Testis (tissue), 5 donors: Measurements from ENCODE around the gene RRAGA. TPM values are rescaled to one million over a fixed set of nuclear protein-coding genes. Genes with fewer than 3 reads are reported as not detected.

ENCODE experiments used
- DNase-seq: peaks from one replicate; pipeline ENCODE4 v3.0.0-alpha.2; 2019
- H3K27ac ChIP-seq, 2 donors: fragments of 200-600 bp; sonication (generic); one replicate each; pipeline ENCODE4 v1.5.1; 2019
- H3K27me3 ChIP-seq: fragments of 200-600 bp; sonication (generic); one replicate; pipeline ENCODE4 v1.5.1; 2019
- H3K36me3 ChIP-seq: fragments of 200-600 bp; sonication (generic); one replicate; pipeline ENCODE4 v1.5.1; 2017; ENCODE audit warnings: low read depth; ENCODE audit errors: missing control alignments
- H3K4me1 ChIP-seq: fragments of 200-600 bp; sonication (generic); one replicate; pipeline ENCODE4 v1.5.1; 2019
- H3K4me3 ChIP-seq, 2 donors: fragments of 200-600 bp; sonication (generic); one replicate each; pipeline ENCODE4 v1.5.1; 2017 to 2019
- H3K9me3 ChIP-seq: fragments of 200-600 bp; sonication (generic); one replicate; pipeline ENCODE4 v1.5.1; 2017
- POLR2A ChIP-seq: fragments of 450-650 bp; IDR thresholded peaks from one replicate; pipeline ENCODE4 v1.6.1; 2017; ENCODE audit warnings: antibody characterized with exemption, mild to moderate bottlenecking, moderate library complexity
- WGBS, 2 donors: methylation state at CpG; one replicate each; pipeline ENCODE4 v1.1.5; 2018; 5-methylcytosine and 5-hydroxymethylcytosine counted together
- intact Hi-C: fragments of 100-400 bp; cut with DNase I; formaldehyde crosslinking; loops from one replicate; pipeline ENCODE4 v1.15.1; 2023; ENCODE audit warnings: low total_unique reads
- long read RNA-seq, 2 donors: transcript quantifications; one replicate each; lab custom pipeline, GENCODE V29; 2026
- polyA plus RNA-seq: library from polyadenylated mRNA; stranded (reverse); fragments of 350-450 nt; fragmentation: Illumina TruSeq; extraction: RNeasy Lipid Tissue Mini Kit (QIAGEN cat#74804); gene quantifications from one replicate; pipeline ENCODE4 v1.2.3, GENCODE V29; 2014; ENCODE audit warnings: low read depth, low replicate concordance; ENCODE audit not compliant: insufficient read depth
- total RNA-seq, 2 donors: library from RNA; depleted of rRNA; stranded (reverse); fragments of >200 nt; gene quantifications; one replicate each; pipeline ENCODE4 v1.2.3, GENCODE V29; 2016
- TF ChIP-seq, protein P1 (sequence below), 3 experiments: fragments of 450-650 bp in 2 of 3; fragments of 200-600 bp in 1 of 3; sonication (generic) in 1 of 3; IDR thresholded peaks; one replicate each; pipeline ENCODE4 v1.5.1; 2016 to 2019; ENCODE audit warnings: antibody characterized with exemption in 3 of 3, mild to moderate bottlenecking in 2 of 3, moderate library complexity in 1 of 3

The RRAGA gene
- 10 to 100 TPM; 50.6 to 51.3 TPM for total RNA-seq
- polyA plus RNA-seq = 104 TPM
- long read RNA-seq, donor 1, transcript RRAGA-201 (1 exons, 1,589 nt) = major isoform, 176 of 176 reads
- long read RNA-seq, donor 1, partial matches to known transcripts = 0 of 176 reads
- long read RNA-seq, donor 1, other reads (novel, unspliced or antisense) = 0 of 176 reads
- long read RNA-seq, donor 2, transcript RRAGA-201 (1 exons, 1,589 nt) = major isoform, 88 of 88 reads
- long read RNA-seq, donor 2, partial matches to known transcripts = 0 of 88 reads
- long read RNA-seq, donor 2, other reads (novel, unspliced or antisense) = 0 of 88 reads

GRCh38 chr9:19048966-19049916 lies at the start of gene RRAGA:
TSS of gene RRAGA (plus strand) at chr9:19049427. CDS start at chr9:19049660, 233 bp downstream.
- Histone ChIP-seq H3K9me3 (no peaks in the 10 kb centered on the region), H3K36me3 (no peaks in the 10 kb centered on the region), H3K27me3 (no peaks in the 10 kb centered on the region), H3K27ac (peak within 1 kb of the TSS; percentile 98 to 99), H3K4me3 (peak within 1 kb of the TSS; percentile 96 to 98), H3K4me1 (peaks cover 14% of the 10 kb centered on the region)
- 0% methylated on average over 20 to 59 of the region's 82 CpGs for WGBS, 2 donors
- TF ChIP-seq POLR2A = peak; percentile 29
- TF ChIP-seq, protein P1, sequence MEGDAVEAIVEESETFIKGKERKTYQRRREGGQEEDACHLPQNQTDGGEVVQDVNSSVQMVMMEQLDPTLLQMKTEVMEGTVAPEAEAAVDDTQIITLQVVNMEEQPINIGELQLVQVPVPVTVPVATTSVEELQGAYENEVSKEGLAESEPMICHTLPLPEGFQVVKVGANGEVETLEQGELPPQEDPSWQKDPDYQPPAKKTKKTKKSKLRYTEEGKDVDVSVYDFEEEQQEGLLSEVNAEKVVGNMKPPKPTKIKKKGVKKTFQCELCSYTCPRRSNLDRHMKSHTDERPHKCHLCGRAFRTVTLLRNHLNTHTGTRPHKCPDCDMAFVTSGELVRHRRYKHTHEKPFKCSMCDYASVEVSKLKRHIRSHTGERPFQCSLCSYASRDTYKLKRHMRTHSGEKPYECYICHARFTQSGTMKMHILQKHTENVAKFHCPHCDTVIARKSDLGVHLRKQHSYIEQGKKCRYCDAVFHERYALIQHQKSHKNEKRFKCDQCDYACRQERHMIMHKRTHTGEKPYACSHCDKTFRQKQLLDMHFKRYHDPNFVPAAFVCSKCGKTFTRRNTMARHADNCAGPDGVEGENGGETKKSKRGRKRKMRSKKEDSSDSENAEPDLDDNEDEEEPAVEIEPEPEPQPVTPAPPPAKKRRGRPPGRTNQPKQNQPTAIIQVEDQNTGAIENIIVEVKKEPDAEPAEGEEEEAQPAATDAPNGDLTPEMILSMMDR (IDR thresholded peaks at IDR 0.05) = peak; percentile 89 to 92 (median 91)
- peak; percentile 94 for DNase-seq
- intact Hi-C loops = loop anchor here (10.0 kb wide), 1 partner anchor 396 kb away; no protein-coding TSS in a partner anchor

- H3K36me3 ChIP-seq = no peaks in the 10 kb centered on the region
- DNase-seq = no peak
- H3K27me3 ChIP-seq = no peaks in the 10 kb centered on the region
- 87% methylated on average over 16 of the region's 16 CpGs; no CpG with 5 or more reads in 1 of the 2 donors for WGBS, 2 donors
- H3K4me3 ChIP-seq = no peak overlapping the region
- intact Hi-C loops = no loop called here
- H3K27ac ChIP-seq = no peak overlapping the region
- no peaks in the 10 kb centered on the region for H3K4me1 ChIP-seq
- TF ChIP-seq POLR2A = no peak
- H3K9me3 ChIP-seq = no peaks in the 10 kb centered on the region
These were observed 49.1 kb upstream of the RRAGA start for GRCh38 chr9:19000133-19000532.

GRCh38 chr9:19009391-19009965 lies 39.7 kb upstream of the RRAGA start:
- Histone ChIP-seq H3K4me3 (no peak overlapping the region), H3K36me3 (no peaks in the 10 kb centered on the region), H3K27me3 (no peaks in the 10 kb centered on the region), H3K9me3 (no peaks in the 10 kb centered on the region), H3K27ac (no peak overlapping the region), H3K4me1 (no peaks in the 10 kb centered on the region)
- DNase-seq = no peak
- intact Hi-C loops = no loop called here
- WGBS, 2 donors = 72 to 80% methylated on average over 5 of the region's 5 CpGs
- no peak for TF ChIP-seq POLR2A
- TF ChIP-seq, protein P1 (IDR thresholded peaks at IDR 0.05) = no peak

- 65 to 74% methylated on average over 4 of the region's 4 CpGs for WGBS, 2 donors
These were observed 31.0 kb upstream of the RRAGA start for GRCh38 chr9:19018201-19018600.

More at GRCh38 chr9:19018201-19018600, 31.0 kb upstream of the RRAGA start:
- Histone ChIP-seq H3K9me3 (no peaks in the 10 kb centered on the region), H3K36me3 (no peaks in the 10 kb centered on the region), H3K27ac (no peak overlapping the region), H3K27me3 (no peaks in the 10 kb centered on the region), H3K4me1 (no peaks in the 10 kb centered on the region), H3K4me3 (no peak overlapping the region)
- TF ChIP-seq POLR2A = no peak
- TF ChIP-seq, protein P1 (IDR thresholded peaks at IDR 0.05) = no peak
- intact Hi-C loops = no loop called here
- DNase-seq = no peak
